ENCODE results near the gene INTS15.
"Not testable (repeated sequence)": the region's sequence is repeated elsewhere in the genome, so short reads cannot be mapped to it uniquely, and the experiment has no call there.

The INTS15 gene

GRCh38 chr7:6630007-6630849, 40.4 kb downstream of the INTS15 start:
- no peak for DNase-seq (ENCODE audit: low spot score)
- no peak overlapping the region for H3K4me3 ChIP-seq
- no peak for TF ChIP-seq CTCF (IDR thresholded peaks at IDR 0.05)
- no peak overlapping the region for H3K27ac ChIP-seq

GRCh38 chr7:6631605-6632004, 41.8 kb downstream of the INTS15 start:
- no peak overlapping the region for H3K27ac ChIP-seq
- H3K4me3 ChIP-seq, result no peak overlapping the region
- DNase-seq (ENCODE audit: low spot score), result no peak
- no peak for TF ChIP-seq CTCF (IDR thresholded peaks at IDR 0.05)

GRCh38 chr7:6634021-6634420, 44.2 kb downstream of the INTS15 start:
- no peak overlapping the region for H3K27ac ChIP-seq
- TF ChIP-seq CTCF (IDR thresholded peaks at IDR 0.05), result no peak
- no peak overlapping the region for H3K4me3 ChIP-seq
- no peak for DNase-seq (ENCODE audit: low spot score)

- not testable (repeated sequence) for H3K4me3 ChIP-seq; DNase-seq (ENCODE audit: low spot score); H3K27ac ChIP-seq
Observed at GRCh38 chr7:6634971-6635370, 45.1 kb downstream of the INTS15 start.

GRCh38 chr7:6636741-6637543, 47.1 kb downstream of the INTS15 start, which contains the start of gene ZNF316:
ZNF316 (plus strand) TSS chr7:6637318; CDS start chr7:6642410, 5,092 bp downstream.
- no peak for DNase-seq (ENCODE audit: low spot score)
- peak within 1 kb of the TSS; percentile 100 for H3K4me3 ChIP-seq
- H3K27ac ChIP-seq, result peak within 1 kb of the TSS; percentile 66 to 93
- no peak for TF ChIP-seq CTCF (IDR thresholded peaks at IDR 0.05)

GRCh38 chr7:6637544-6638229, 47.9 kb downstream of the INTS15 start:
- H3K27ac ChIP-seq, result peak overlapping the region; percentile 45 to 93
- no peak for DNase-seq (ENCODE audit: low spot score)
- no peak for TF ChIP-seq CTCF (IDR thresholded peaks at IDR 0.05)
- H3K4me3 ChIP-seq, result peak overlapping the region; percentile 100

- DNase-seq (ENCODE audit: low spot score), result no peak
- TF ChIP-seq CTCF (IDR thresholded peaks at IDR 0.05), result no peak
- Histone ChIP-seq H3K27ac (no peak overlapping the region), H3K4me3 (peak overlapping the region; percentile 100)
Observed at GRCh38 chr7:6639032-6639431, 49.2 kb downstream of the INTS15 start.

All from coronary artery (tissue), 2 donors.